ENCODE data around the gene MTA2.
A peak's percentile ranks its signal among the peaks of the same experiment; 100 is the strongest.
"Not testable (repeated sequence)": the region's sequence is repeated elsewhere in the genome, so short reads cannot be mapped to it uniquely, and the experiment has no call there.

Gene MTA2

DNA sequence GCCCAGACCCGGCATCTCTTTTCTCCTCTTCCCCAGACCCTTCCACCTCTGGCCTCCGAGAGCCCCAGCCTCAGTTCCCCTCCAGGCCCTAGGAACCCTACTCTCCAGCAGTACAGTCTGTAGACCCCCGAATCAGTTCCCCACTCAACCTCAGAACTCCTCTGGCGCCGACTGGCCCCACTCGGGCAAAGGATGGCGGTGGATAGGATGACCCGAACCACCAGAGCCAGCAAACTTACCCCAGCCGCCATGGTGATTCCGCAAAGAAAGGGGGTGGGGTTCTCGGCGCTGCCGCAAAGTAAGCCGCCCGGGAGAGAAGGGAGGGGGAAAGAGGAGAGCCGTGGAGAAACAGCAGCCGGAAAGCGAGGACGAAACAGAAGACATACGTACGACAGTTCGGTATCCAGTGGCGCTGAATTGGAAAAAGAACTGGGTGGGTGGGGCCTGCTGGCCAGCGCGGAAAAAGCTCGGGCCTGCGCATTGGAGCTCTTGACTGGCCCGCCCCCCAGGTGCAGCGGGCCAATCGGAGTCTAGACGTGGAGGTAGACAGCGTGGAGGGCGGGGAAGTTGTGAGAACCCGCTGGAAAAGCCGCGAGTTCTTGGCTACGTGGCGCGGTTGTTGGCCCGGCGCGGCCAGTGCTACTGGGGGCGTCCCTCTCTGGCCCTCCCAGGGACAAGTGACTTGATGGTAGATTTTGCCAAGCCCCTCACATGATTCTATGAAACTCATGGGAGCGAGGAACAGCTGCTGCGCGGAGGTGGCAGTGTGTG is 27.9 kb downstream of the MTA2 start, which contains the start of gene EEF1G:
TSS of gene EEF1G (minus strand) at position 300 of the 771 bp plus-strand sequence. CDS start at position 251, 49 bp downstream.
- DNase-seq = peak; percentile 96 to 99 (median 98)
- intact Hi-C loops (cut with DNase I) = no loop called here

DNA sequence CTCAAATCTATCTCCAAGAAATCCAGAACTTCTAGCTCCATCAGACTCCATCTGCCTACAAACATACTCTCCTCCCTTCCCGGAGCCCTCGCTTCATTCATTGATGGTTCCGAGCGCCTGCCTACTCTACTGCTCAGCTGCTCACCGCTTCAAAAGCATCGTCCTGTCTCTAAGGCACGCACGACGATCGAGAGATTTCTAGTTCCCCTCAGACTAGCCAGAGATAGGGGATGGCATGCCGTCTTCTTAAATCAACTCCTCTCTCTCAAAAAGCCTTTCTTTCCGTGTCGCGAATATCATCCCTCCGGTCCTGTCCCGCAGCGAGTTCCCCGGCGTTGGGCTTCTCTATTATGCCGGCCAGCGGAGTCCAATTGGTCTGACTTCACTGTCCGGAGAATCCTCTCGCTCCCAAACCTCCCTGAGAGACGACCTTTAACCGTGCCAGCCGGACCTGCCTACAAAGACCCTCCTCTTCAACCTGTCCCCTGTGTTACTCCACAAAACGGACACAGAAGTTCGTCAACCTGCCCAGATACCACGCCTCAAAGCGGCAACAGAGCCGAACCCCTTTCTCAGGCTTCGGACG is 28.6 kb downstream of the MTA2 start:
- peak in 15 of 42 donors; percentile 16 to 62 (median 45) for DNase-seq
- intact Hi-C loops (cut with DNase I) = no loop called here

DNA sequence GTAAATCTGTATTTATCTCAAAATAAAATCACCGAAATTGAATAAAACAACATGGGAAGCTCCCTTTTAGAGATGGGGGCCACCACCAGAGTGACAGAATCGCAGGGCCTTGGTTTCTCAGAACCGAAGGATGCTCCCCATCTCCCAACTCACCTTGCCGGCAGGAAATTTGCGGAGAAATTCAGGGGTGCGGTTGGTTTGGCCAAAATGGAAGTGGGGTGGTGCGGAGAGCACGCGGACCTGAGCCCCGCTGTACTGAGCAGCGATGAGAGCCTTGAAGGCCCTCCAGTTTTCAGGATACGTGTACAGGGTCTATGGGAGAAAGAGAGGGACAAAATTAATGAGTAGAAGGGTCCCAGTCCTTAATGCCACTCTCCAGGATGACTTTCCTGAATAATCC is 29.2 kb downstream of the MTA2 start:
- intact Hi-C loops (cut with DNase I) = no loop called here
- no peak for DNase-seq

DNA sequence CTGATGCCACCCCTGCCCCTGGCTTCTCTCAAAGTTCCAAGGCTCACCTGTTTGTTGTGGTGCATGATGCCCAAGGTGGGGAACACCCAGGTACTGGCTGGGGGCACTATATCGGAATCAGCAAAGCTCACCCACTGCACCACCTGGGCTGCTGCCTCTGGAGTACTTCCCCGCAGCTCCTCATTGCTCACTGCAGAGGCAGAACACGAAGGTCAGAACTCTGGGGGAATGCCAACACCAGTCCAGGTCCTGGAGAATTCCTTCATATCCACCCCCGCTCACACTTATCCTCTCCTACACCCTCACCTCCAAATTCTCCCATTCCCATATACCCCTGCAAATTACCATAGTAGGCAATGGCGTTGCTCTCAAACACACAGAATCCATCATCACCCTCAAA is 30.2 kb downstream of the MTA2 start:
- DNase-seq; intact Hi-C loops (cut with DNase I): not testable (repeated sequence)

DNA sequence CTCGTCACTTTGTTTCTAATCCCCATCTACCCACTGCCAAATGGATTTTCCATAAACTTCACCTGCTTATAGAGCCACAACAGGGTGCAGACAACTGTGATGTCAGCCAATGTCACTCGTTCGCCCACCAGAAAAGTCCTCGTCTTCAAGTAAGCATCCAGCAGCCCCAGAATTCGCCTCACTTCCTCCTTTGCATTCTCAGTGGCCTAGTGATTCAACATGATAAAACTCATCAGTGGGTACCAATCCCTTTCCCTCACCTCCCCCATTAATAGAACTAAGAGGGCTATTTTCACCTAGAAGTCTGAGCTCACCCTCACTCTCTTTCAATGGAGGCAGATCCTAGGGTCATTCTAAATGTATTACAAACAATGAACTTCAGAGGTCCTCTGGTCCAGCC is 30.8 kb downstream of the MTA2 start:
- DNase-seq; intact Hi-C loops (cut with DNase I): not testable (repeated sequence)

DNA sequence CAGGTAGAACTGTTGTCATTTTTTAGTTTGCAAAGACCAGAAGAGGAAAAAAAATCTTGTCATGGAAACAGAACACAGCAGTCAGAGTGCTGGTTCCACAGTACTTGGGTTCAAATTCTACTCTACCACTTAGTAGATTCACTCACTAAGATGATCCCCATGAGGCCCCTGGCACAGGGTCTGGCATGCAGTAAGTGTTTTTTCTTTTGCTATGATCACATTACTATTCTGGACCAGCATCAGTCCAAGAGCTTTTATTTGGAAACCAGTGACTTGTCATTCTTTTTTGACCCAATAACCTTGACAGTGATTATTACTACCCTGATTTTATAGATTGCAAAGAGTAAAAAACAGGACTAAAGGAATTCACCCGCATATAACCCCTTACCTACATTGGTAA is 32.1 kb downstream of the MTA2 start:
- intact Hi-C loops (cut with DNase I) = no loop called here
- DNase-seq = no peak

DNA sequence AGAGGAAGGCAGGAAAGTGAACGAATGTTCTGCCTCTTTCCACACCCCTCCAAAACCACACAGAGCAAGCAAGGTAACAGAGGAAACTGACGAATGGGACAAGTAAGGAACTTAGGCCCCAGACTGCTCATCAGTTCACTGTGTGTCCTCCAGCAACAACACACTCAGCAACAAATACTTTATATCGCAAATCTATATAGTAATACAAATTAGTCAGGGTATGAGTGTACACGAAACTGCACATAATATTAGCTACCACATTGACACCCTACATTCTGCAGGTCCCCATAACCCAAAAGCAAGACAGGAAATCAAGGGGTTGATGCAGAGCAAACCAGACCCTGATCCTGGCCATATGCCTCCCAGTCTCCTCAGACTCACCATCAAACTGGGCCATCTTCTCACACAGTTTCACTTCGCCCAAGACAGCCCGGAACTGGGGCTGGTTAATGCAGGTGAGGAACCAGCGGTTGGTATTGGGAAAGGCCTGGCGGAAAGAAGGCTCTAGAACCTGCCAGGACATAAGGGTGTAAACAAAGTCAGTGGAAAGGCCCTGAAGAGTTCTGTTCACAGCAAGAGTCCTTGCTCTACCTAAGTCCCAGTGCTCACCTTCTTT is 34.5 kb downstream of the MTA2 start:
- intact Hi-C loops (cut with DNase I) = no loop called here
- no peak for DNase-seq

DNA sequence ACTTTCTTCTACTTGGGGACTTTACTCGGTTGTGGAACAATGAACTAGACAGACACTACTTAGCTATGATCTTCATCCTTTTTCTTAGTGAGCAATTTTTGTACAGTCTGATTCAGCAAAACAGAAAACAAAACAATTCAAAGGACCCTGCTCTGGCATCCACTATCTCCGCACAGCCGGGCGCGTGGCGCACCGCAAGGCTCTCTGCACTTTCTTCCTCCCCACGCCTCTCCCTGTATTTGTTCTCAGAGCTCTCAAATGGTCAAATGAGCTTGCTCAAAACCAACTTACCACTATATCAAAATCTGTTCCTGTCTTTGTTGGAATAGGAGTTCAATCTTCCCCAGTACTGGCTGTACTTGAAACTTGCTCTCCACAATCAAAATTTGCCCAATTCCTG is 35.4 kb downstream of the MTA2 start:
- DNase-seq = no peak
- intact Hi-C loops (cut with DNase I) = no loop called here

DNA sequence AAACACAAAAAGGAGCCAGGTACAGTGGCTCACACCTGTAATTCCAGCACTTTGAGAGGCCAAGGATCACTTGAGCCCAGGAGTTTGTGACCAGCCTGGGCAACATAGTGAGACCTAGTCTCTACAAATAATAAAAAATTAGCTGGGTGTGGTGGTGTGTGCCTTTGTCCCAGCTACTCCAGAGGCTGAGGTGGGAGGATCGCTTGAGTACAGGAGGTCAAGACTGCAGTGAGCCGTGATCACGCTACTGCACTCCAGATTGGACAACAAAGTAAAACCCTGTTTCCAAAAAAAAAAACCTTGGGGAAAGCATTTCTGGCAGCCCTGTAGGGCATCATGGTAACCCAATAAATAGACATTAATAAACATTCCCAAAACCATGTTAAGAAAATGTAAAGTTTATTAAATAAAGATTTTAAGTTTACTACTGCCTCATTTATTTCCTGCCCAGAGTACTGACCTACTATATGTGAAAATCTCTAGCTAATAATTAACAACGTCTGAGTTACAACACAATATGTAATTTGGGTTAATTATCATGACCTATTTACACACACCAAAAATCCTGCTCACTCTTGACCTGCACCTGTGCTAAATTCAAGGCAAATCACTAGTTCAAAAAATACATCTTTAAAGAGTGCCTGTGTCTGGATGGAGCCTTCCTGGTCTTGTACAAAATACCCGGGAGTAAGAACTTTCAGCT is 36.4 kb downstream of the MTA2 start:
- intact Hi-C loops (cut with DNase I) = no loop called here

DNA sequence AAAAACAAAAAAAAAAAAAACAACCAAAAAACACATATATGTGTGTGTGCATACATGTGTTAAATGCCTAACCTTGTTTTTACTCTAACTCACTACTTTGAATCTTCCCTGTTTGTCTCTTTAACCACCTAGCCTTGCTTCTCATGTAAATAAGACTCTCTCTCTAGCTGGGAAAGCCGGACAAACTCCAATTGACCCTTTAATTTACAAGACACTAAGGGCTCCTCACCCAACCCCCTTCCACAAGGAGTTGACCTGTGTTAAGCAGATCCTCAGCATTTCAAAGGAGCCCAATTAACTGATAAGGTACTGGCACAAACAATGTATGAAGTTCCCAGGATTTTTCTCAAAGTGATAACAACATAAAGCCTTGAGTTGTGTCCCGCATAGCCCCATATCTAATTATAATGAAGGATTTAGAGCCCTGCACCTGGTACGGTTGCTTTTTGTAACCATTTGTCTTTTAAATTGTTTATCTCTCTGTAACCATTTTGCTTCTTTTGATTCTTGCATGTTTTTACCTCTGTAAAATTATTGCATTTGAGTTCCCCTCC is 39.9 kb downstream of the MTA2 start:
- intact Hi-C loops (cut with DNase I); DNase-seq: not testable (repeated sequence)

More for the DNA sequence above, 36.4 kb downstream of the MTA2 start:
- no peak for DNase-seq

DNA sequence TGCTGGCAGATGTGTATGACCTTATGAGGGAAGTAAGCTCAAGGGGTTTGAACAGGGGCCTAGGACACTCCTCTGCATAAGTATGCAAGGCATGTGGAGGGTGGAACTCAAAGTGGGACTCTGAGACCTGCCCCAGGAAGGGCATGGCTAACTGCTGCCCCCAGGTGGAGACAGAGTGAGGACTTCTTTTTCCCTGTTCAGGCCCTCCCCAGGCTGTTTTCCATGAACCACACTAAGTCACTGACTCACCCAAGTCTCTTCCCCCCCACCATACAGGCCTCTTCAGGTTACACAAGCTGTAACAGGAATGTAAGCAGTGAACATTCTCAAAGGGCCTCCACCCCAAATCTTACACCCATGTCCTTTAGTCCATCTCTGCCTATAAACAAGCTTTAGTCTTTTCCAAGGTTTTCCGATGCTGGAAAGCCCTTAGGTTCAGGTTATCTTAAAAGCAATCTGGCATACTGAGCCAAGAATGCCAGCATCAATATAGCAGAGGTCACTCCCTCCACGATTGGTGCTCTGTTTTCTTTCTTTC is 41.0 kb downstream of the MTA2 start:
- intact Hi-C loops (cut with DNase I) = no loop called here
- DNase-seq = peak in 38 of 42 donors; percentile 43 to 88 (median 72)

DNA sequence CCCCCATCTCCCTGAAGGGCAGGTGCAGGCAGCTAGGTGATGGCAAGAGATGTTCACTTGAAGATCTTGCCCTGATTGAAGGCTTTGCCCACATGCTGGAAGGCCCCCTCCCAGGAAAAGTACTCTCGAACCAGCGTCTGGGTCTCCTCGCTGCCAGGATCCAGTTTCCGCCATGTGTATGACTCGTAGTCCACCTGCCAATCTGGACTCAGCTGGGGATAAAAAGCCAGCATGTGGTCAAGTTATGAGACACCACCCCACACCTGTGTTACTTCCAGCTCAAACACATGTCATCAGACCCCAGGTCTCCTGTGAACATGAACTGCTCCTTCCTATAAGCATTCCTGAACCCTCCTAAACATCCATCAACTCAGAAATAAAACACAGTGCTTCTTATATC is 42.0 kb downstream of the MTA2 start:
- DNase-seq; intact Hi-C loops (cut with DNase I): not testable (repeated sequence)

DNA sequence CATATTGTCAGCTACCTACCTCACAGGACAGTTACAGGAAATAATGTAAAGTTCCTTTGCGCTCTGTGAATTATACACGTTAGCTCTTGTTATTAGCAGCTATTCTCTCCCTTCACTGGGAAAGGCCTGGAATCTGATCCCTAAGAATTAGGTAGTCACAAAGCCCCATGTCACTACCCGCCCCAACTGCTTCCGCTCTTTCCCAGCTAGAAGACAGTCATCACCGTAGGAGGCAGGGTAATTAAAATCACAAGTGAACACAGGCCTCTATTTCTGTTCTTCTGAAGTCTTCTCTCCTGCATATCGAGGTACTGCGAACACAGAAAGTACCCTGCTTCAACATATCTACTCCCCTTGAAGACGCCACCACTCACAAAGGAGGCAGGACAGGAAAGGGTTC is 42.5 kb downstream of the MTA2 start:
- peak in 29 of 42 donors; percentile 39 to 88 (median 65) for DNase-seq
- intact Hi-C loops (cut with DNase I) = no loop called here

DNA sequence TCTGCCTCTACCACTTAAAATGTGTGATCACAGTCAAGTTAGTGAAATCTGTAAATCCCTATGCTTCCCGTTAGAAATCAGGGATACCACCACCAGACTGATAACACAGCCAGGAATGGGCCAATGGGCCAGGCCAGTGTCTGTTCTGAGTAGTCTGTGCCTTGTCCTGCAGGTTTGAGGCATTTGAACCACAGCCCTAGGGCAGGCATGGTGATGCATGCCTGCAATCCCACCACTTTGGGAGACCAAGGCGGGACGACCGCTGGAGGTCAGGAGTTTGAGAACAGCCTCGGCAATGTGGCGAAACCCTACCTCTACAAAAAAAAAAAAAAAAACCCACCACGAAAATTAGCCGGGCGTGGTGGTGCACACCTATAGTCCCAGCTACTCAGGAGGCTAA is 43.0 kb downstream of the MTA2 start:
- intact Hi-C loops (cut with DNase I) = no loop called here
- no peak for DNase-seq

DNA sequence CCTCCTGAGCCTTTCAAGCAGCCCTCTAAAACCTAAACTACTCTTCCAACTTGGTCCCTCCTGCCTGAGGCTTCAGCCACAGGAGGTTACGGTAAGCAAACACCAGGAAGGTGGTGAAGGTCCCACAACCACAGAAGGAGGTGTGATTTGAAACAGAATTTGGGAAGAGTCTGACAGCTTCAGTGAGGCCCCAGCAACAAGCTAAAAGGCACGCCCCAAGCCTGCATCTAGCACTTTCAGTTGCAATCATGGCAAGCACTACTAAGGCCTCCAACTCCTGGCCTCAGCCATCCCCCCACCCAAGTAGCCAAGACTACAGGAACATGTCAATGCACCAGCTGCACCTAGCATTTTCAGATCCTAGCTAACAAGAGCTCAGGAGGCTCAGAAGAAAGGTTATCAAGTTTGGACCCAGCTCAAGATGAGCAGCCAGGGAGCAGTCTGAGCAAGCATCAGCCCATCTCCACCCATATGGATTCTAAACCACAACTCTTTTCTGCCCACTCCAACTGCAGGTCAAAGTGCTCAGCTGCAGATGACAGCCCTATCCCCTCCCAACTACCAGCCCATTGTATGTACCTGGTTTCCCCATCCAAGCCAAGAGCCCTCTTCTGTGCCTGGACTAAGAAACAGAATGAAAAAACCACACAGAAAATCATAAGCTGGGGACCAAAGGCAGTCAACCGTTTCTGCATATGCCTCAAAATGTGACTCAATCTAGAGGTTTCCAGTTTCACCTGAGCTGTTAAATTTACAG is 44.6 kb downstream of the MTA2 start:
- intact Hi-C loops (cut with DNase I) = no loop called here
- DNase-seq = no peak

DNA sequence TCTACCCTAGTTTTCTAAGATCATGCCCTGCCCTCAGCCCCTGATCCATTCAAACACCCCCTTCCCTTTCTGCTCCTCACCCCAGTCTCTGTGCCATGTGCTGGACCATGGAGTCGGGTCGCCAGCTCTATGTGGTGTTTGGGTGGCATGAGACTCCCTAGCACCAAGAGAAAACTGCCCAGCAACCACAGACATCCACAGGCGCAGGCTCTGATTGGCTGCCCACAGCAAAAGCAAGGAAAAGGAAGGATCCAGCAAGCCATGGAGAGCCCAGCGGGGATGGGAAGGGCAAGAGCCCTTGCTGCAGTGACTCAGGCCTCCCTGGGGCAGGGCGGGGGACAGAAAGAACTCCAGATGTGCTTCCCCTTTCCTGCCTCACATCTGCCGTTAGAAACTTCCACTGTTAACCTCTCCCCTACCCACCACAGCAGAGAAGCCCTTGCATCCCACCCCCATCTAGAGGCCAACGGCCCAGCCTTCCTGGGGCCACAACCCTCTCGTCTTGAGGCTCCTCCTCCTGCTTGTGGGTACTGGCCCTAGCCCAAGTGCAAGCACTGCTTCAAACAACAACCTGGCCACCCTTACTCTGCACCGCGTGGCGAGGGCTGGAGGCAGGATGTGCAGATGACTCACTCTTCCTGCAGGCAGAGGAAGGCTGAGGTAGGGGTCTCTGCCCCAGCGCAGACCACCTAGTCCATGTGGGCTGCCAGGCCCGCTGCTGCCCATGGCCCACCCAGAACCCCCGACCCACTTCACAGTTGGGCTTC is 45.4 kb downstream of the MTA2 start:
- intact Hi-C loops (cut with DNase I) = no loop called here
- peak in 35 of 42 donors; percentile 37 to 80 (median 67) for DNase-seq

DNA sequence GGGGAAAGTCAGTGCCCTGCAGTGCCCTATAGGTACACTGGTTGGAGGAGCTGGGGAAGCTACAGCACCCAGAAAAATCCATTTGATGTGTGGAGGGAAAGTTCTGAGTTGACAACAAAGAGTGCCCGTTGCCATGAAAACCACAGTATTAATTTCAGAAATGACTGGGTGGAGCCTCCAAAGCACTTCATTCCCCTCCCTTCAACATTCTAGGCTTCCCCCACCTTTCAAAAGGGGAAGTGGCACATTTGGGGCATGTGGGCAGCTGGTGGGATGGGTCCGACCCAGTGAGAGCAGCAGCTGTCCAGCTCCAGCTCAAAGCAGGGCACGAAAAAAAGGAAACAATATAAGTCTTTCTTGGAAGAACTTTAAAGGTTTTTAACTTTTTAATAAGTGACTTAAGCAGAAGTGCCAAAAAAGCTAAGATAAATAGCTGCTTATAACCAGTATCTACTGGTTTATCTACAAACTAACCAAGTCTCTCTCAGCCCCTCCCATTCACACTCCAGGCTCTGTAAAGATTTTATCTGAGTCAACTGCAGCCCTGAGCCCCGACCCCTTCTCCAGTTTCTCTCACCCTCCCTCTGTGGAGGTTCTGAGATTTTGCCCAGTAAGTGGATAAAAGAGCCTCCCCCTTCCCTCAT is 46.1 kb downstream of the MTA2 start:
- peak in 1 of 42 donors; percentile 30 for DNase-seq
- intact Hi-C loops (cut with DNase I) = no loop called here
